A673 (cell line): ENCODE measurements around the gene RGS6. TPM values are rescaled to one million over a fixed set of nuclear protein-coding genes. Genes with fewer than 3 reads are reported as not detected.

Experiments used
- BruUV-seq: library from RNA; stranded (reverse); fragments of 400-500 nt; replicated peaks from 2 replicates; lab custom pipeline; 2021; lab: Mats Ljungman, UMichigan
- CTCF ChIA-PET: fragments of 300-600 bp; sonication (Branson Sonifier 250); formaldehyde crosslinking; loops from one replicate; lab custom pipeline; 2022; ENCODE audit warnings: antibody characterized with exemption; lab: Charles Lee
- POLR2A ChIA-PET: fragments of 300-600 bp; sonication (Branson Sonifier 250); formaldehyde crosslinking; loops from one replicate; lab custom pipeline; 2022; ENCODE audit warnings: antibody characterized with exemption; ENCODE audit not compliant: low non-redundant PET; lab: Charles Lee
- DNase-seq: peaks from one replicate; pipeline ENCODE4 v3.0.0-alpha.2; 2015; ENCODE audit warnings: low spot score
- H3K27ac ChIP-seq: fragments of 200-600 bp; sonication (generic); 2 replicates; pipeline ENCODE4 v1.5.1; 2016; ENCODE audit warnings: mixed run types, low read depth, mild to moderate bottlenecking, mixed read lengths, antibody characterized with exemption, low read length; ENCODE audit not compliant: poor library complexity, severe bottlenecking
- H3K27me3 ChIP-seq: fragments of 200-600 bp; sonication (generic); replicated peaks from 2 replicates; pipeline ENCODE4 v1.6.1; 2017; ENCODE audit warnings: mixed run types, low read depth, mild to moderate bottlenecking, mixed read lengths, antibody characterized with exemption, low read length; ENCODE audit not compliant: insufficient read depth, poor library complexity
- H3K36me3 ChIP-seq: fragments of 200-600 bp; sonication (generic); 2 replicates; pipeline ENCODE4 v1.6.1; 2016; ENCODE audit warnings: mixed run types, mild to moderate bottlenecking, mixed read lengths, antibody characterized with exemption, low read length; ENCODE audit not compliant: insufficient read depth, poor library complexity, severe bottlenecking
- H3K4me1 ChIP-seq: fragments of 200-600 bp; sonication (generic); 2 replicates; pipeline ENCODE4 v1.6.1; 2017; ENCODE audit warnings: mixed run types, mild to moderate bottlenecking, mixed read lengths, antibody characterized with exemption, low read length; ENCODE audit not compliant: insufficient read depth, poor library complexity, severe bottlenecking
- H3K4me3 ChIP-seq: fragments of 200-600 bp; sonication (generic); 2 replicates; pipeline ENCODE4 v1.5.1; 2016; ENCODE audit warnings: low read depth, mixed run types, mild to moderate bottlenecking, mixed read lengths, low read length; ENCODE audit not compliant: poor library complexity, severe bottlenecking
- H3K9me3 ChIP-seq: fragments of 200-600 bp; sonication (generic); 2 replicates; pipeline ENCODE4 v1.6.1; 2016; ENCODE audit warnings: mixed run types, low read depth, mild to moderate bottlenecking, mixed read lengths, antibody characterized with exemption, low read length; ENCODE audit not compliant: poor library complexity, severe bottlenecking
- EZH2 ChIP-seq: fragments of 200-600 bp; sonication (generic); IDR thresholded peaks from 2 replicates; pipeline ENCODE4 v1.6.1; 2017; ENCODE audit warnings: borderline replicate concordance, low read depth, mild to moderate bottlenecking, mixed read lengths, antibody characterized with exemption, low read length; ENCODE audit not compliant: poor library complexity, severe bottlenecking
- intact Hi-C: fragments of 100-400 bp; cut with micrococcal nuclease; formaldehyde crosslinking; loops from one replicate; pipeline ENCODE4 v1.10.0; 2022; ENCODE audit not compliant: unreplicated experiment
- total RNA-seq: library from RNA; stranded (reverse); gene quantifications from 2 replicates; pipeline ENCODE4 v1.2.3, GENCODE V29; 2021
- TF ChIP-seq, protein P1 (sequence below): fragments of 300-800, 200-600 bp; sonication (generic); conservative IDR thresholded peaks from 2 replicates; pipeline ENCODE4 v1.5.1; 2017; ENCODE audit warnings: low read depth, mild to moderate bottlenecking, antibody characterized with exemption, low read length, moderate library complexity, mixed read lengths

The RGS6 gene
- total RNA-seq, 1 experiment from 2014 or later: not detected

- TF ChIP-seq EZH2: no peak
- TF ChIP-seq, protein P1, sequence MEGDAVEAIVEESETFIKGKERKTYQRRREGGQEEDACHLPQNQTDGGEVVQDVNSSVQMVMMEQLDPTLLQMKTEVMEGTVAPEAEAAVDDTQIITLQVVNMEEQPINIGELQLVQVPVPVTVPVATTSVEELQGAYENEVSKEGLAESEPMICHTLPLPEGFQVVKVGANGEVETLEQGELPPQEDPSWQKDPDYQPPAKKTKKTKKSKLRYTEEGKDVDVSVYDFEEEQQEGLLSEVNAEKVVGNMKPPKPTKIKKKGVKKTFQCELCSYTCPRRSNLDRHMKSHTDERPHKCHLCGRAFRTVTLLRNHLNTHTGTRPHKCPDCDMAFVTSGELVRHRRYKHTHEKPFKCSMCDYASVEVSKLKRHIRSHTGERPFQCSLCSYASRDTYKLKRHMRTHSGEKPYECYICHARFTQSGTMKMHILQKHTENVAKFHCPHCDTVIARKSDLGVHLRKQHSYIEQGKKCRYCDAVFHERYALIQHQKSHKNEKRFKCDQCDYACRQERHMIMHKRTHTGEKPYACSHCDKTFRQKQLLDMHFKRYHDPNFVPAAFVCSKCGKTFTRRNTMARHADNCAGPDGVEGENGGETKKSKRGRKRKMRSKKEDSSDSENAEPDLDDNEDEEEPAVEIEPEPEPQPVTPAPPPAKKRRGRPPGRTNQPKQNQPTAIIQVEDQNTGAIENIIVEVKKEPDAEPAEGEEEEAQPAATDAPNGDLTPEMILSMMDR: no peak
- Histone ChIP-seq H3K27me3 (peaks cover 4% of the 10 kb centered on the region), H3K9me3 (no peaks in the 10 kb centered on the region), H3K4me1 (no peaks in the 10 kb centered on the region), H3K4me3 (no peak overlapping the region), H3K27ac (no peak overlapping the region), H3K36me3 (no peaks in the 10 kb centered on the region)
- POLR2A ChIA-PET: no interaction called here
- intact Hi-C loops: no loop called here
- DNase-seq: peak; percentile 24
- CTCF ChIA-PET: no interaction called here
- no TSS peak for BruUV-seq
These were observed 237.3 kb downstream of the RGS6 start for GRCh38 chr14:72169521-72169920.

GRCh38 chr14:72172049-72172448, 239.8 kb downstream of the RGS6 start:
- Histone ChIP-seq H3K36me3 (no peaks in the 10 kb centered on the region), H3K4me1 (no peaks in the 10 kb centered on the region), H3K9me3 (no peaks in the 10 kb centered on the region), H3K27me3 (no peaks in the 10 kb centered on the region), H3K4me3 (no peak overlapping the region), H3K27ac (no peak overlapping the region)
- BruUV-seq: no TSS peak
- POLR2A ChIA-PET: no interaction called here
- TF ChIP-seq, protein P1: no peak
- TF ChIP-seq EZH2: no peak
- intact Hi-C loops: no loop called here
- no peak for DNase-seq
- CTCF ChIA-PET: no interaction called here

DNA sequence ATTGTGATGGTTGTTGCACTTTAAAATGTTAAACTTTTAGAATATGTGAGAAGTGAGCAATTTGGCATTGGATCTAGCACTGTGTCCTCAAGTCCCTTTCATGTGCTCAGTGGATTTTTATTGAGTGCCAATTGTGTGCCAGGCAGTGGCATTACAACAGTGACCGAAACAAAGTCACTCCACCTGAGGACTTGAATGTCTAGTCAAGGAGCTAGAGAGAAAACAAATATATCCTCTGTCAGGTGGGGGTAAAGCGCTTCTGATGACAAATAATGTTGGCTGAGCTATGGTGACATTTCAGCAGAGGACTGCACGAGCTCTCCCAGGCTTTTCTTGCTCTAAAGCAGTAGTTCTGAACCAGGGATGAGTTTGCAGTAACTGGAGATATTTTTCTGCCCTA, 240.4 kb downstream of the RGS6 start:
- H3K27ac ChIP-seq: no peak overlapping the region
- no peaks in the 10 kb centered on the region for H3K9me3 ChIP-seq
- ChIA-PET POLR2A (no interaction called here), CTCF (no interaction called here)
- intact Hi-C loops: no loop called here
- H3K36me3 ChIP-seq: no peaks in the 10 kb centered on the region
- H3K27me3 ChIP-seq: no peaks in the 10 kb centered on the region
- no peak for DNase-seq
- TF ChIP-seq EZH2: no peak
- TF ChIP-seq, protein P1: no peak
- H3K4me3 ChIP-seq: no peak overlapping the region
- H3K4me1 ChIP-seq: no peaks in the 10 kb centered on the region
- BruUV-seq: no TSS peak
